ENCODE measurements around the gene AP5B1. TPM values are rescaled to one million over a fixed set of nuclear protein-coding genes. Genes with fewer than 3 reads are reported as not detected.

AP5B1 gene
- total RNA-seq, 1 donor: 18.1 TPM

DNA sequence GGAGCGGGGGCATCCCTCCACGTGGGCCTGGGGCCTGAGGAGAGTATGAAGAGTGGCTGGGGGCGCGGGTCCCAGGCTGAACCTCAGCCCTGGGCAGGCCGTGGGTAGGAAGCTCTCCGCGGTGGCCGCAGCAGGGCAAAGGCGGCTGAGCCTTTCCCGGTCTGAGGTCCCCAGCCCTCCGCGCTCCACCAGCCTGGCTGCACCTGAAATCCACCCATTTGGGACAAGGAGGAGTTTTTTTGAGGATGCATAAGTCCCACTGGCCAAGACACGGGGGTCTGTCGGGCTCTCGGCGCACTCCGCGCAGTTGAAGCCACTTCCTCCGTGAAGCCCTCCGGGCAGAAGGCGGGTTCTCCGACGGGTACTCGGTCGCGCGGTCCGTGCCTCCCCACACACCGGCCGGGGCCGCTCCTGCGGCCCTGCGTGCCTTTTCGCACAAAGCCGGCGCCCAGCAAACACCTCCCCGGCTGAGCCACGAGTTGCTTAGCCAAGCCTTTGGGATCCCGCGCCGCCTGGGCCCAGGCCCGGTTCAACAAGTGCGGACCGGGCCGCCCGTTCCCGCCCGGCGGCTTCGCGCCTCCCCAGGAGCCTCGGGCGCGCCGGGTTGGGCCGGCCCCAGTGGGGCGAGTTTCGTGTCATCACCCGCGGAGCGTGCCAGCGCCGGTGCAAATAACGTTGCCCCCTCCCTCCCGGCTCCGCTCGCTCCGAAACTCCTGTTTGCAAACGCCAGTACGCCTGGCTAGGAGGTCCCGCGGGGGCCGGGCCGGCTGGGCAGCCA lies 5.4 kb upstream of the AP5B1 start:
- DNase-seq (ENCODE audit: insufficient read length, low spot score, missing footprints): peak; percentile 93
- Histone ChIP-seq H3K27ac (ENCODE audit: low read depth, low read length) (no peak overlapping the region), H3K36me3 (ENCODE audit: insufficient read depth, low read length) (no peaks in the 10 kb centered on the region), H3K9me3 (ENCODE audit: low read depth, low read length) (no peaks in the 10 kb centered on the region), H3K4me2 (ENCODE audit: insufficient read depth, low read length) (no peak overlapping the region), H2AFZ (ENCODE audit: low read length) (no peak overlapping the region), H3K4me3 (ENCODE audit: insufficient read depth, low read length) (no peak overlapping the region), H3K4me1 (ENCODE audit: insufficient read depth, low read length) (no peaks in the 10 kb centered on the region), H4K20me1 (ENCODE audit: insufficient read depth, low read length) (no peaks in the 10 kb centered on the region), H3K27me3 (ENCODE audit: insufficient read depth, low read length) (peaks cover 42% of the 10 kb centered on the region), H3K79me2 (ENCODE audit: insufficient read depth, low read length) (no peaks in the 10 kb centered on the region)
- TF ChIP-seq, protein P1, sequence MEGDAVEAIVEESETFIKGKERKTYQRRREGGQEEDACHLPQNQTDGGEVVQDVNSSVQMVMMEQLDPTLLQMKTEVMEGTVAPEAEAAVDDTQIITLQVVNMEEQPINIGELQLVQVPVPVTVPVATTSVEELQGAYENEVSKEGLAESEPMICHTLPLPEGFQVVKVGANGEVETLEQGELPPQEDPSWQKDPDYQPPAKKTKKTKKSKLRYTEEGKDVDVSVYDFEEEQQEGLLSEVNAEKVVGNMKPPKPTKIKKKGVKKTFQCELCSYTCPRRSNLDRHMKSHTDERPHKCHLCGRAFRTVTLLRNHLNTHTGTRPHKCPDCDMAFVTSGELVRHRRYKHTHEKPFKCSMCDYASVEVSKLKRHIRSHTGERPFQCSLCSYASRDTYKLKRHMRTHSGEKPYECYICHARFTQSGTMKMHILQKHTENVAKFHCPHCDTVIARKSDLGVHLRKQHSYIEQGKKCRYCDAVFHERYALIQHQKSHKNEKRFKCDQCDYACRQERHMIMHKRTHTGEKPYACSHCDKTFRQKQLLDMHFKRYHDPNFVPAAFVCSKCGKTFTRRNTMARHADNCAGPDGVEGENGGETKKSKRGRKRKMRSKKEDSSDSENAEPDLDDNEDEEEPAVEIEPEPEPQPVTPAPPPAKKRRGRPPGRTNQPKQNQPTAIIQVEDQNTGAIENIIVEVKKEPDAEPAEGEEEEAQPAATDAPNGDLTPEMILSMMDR (IDR thresholded peaks at IDR 0.05; ENCODE audit: extremely low read depth, low read depth, low read length): no peak

DNA sequence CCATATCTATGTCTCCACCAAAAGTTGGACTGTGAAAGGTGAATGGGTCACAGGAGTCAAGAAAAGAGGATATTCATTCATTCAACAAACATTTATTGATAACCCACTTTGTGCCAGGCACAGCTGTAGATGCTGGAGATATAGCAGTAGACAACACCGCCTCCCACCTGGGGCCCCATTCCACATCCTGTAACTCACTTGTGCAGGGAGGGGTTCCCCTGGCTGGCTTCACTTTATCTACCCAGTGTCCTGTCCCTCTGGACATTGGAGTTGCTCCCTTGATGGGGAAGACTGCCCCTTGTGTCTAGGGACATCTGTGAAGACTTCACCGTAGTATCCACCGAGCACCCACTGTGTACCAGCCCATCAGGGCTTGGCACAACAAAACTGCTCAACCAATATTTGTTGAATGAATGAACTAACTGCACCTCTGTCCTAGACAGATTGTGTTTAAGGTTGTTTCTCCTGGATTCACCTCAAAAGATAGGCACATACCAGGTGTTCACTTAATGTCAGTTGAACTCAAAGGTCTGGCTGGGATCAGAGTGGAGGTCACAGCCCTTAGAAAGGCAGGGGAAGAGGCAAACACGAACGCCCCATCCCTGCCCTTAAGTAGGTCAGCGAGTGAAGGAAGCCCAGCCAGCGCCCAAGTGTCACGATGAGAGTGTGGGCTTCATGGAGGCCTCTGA lies 4.7 kb upstream of the AP5B1 start:
- Histone ChIP-seq H3K4me3 (ENCODE audit: insufficient read depth, low read length) (no peak overlapping the region), H3K36me3 (ENCODE audit: insufficient read depth, low read length) (no peaks in the 10 kb centered on the region), H4K20me1 (ENCODE audit: insufficient read depth, low read length) (no peaks in the 10 kb centered on the region), H3K9me3 (ENCODE audit: low read depth, low read length) (no peaks in the 10 kb centered on the region), H3K27ac (ENCODE audit: low read depth, low read length) (no peak overlapping the region), H3K4me2 (ENCODE audit: insufficient read depth, low read length) (no peak overlapping the region), H3K4me1 (ENCODE audit: insufficient read depth, low read length) (no peaks in the 10 kb centered on the region), H3K79me2 (ENCODE audit: insufficient read depth, low read length) (peaks cover 1% of the 10 kb centered on the region), H2AFZ (ENCODE audit: low read length) (no peak overlapping the region), H3K27me3 (ENCODE audit: insufficient read depth, low read length) (peaks cover 42% of the 10 kb centered on the region)
- TF ChIP-seq, protein P1 (IDR thresholded peaks at IDR 0.05; ENCODE audit: extremely low read depth, low read depth, low read length): no peak
- DNase-seq (ENCODE audit: insufficient read length, low spot score, missing footprints): peak; percentile 92

GRCh38 chr11:65782816-65783228 lies 2.0 kb upstream of the AP5B1 start:
- TF ChIP-seq, protein P1 (IDR thresholded peaks at IDR 0.05; ENCODE audit: extremely low read depth, low read depth, low read length): no peak
- Histone ChIP-seq H3K9me3 (ENCODE audit: low read depth, low read length) (no peaks in the 10 kb centered on the region), H3K79me2 (ENCODE audit: insufficient read depth, low read length) (peaks cover 27% of the 10 kb centered on the region), H3K36me3 (ENCODE audit: insufficient read depth, low read length) (peaks cover 3% of the 10 kb centered on the region), H3K27ac (ENCODE audit: low read depth, low read length) (no peak overlapping the region), H3K27me3 (ENCODE audit: insufficient read depth, low read length) (peaks cover 23% of the 10 kb centered on the region), H3K4me2 (ENCODE audit: insufficient read depth, low read length) (no peak overlapping the region), H4K20me1 (ENCODE audit: insufficient read depth, low read length) (peaks cover 12% of the 10 kb centered on the region), H2AFZ (ENCODE audit: low read length) (no peak overlapping the region), H3K4me3 (ENCODE audit: insufficient read depth, low read length) (no peak overlapping the region), H3K4me1 (ENCODE audit: insufficient read depth, low read length) (peaks cover 5% of the 10 kb centered on the region)
- peak; percentile 83 for DNase-seq (ENCODE audit: insufficient read length, low spot score, missing footprints)

All from osteoblast (primary cell).